HG03354 (cell line): ENCODE results near the gene KRT17.
"Not testable (repeated sequence)": the region's sequence is repeated elsewhere in the genome, so short reads cannot be mapped to it uniquely, and the experiment has no call there.

ENCODE experiments used
- ATAC-seq: cut with Tn5 transposase; IDR thresholded peaks from one replicate; pipeline ENCODE4 v1.9.1; 2021; ENCODE audit warnings: mild to moderate bottlenecking; ENCODE audit not compliant: unreplicated experiment, poor library complexity, severe bottlenecking

Gene KRT17

DNA sequence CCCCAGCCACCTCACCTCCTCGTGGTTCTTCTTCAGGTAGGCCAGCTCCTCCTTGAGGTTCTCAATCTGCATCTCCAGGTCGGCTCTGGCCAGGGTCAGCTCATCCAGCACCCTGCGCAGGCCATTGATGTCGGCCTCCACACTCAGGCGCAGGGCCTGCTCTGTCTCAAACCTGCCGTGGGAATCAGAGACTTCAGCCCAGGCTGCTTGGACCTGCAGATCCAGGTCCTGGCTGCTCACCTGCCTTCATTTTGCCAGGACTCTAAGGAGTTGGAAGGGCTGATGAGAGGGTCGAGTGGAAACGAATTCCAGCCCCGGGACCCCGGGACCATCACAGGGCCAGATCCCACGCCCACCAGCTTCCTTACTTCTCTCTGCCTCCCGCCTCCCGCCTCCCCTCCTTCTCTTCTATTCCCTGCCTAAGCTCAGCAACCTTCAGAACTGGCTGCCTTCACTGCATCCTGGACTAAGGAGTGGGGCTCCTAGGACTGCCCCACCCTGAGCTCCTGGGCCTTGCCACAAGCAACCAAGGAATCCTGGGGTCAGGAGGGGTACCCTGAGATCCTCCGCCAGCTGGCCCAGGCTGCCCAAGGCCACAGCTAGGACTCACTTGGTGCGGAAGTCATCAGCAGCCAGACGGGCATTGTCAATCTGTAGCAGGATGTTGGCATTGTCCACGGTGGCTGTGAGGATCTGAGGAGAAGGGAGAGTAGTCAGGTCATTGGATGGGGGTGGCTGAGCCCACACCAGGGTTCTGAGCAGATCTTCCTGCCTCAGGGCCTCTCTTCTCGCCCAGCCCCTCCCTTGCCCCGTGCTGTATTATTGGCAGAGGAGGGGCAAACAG lies 1.8 kb downstream of the KRT17 start:
- not testable (repeated sequence) for ATAC-seq

DNA sequence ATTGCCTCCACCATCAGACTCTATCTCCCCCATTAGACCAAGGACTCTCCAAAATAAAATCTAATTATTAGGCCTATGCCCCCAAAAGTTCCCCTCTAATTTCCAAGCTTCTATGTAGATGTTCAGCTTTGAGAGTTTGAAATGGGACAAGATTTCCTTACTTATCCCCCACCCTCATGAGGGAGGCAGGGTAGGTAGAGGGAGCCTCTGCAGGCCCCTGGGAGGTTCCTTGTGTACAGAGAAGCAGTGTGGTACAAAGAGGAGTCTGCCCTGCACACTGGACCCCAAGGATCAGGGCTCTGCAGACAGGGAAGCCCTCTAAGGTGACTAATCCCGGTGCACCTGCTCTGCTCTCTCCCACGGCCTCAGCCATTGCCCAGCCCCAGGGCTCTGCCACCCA lies 2.5 kb downstream of the KRT17 start:
- ATAC-seq: no peak

DNA sequence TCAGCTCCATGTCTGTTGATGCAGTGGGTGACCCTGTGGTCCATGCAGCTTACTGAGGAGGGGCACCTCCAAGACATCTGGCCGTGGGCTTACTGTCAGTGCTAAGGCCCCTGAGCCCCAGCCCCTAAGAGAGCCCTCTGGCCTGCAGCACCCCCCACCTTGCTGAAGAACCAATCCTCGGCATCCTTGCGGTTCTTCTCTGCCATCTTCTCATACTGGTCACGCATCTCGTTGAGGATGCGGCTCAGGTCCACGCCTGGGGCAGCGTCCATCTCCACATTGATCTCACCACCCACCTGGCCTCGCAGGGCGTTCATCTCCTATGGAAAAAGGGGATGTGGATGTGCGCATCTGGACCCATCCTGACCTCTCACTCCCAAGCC lies 2.9 kb downstream of the KRT17 start:
- ATAC-seq: not testable (repeated sequence)

DNA sequence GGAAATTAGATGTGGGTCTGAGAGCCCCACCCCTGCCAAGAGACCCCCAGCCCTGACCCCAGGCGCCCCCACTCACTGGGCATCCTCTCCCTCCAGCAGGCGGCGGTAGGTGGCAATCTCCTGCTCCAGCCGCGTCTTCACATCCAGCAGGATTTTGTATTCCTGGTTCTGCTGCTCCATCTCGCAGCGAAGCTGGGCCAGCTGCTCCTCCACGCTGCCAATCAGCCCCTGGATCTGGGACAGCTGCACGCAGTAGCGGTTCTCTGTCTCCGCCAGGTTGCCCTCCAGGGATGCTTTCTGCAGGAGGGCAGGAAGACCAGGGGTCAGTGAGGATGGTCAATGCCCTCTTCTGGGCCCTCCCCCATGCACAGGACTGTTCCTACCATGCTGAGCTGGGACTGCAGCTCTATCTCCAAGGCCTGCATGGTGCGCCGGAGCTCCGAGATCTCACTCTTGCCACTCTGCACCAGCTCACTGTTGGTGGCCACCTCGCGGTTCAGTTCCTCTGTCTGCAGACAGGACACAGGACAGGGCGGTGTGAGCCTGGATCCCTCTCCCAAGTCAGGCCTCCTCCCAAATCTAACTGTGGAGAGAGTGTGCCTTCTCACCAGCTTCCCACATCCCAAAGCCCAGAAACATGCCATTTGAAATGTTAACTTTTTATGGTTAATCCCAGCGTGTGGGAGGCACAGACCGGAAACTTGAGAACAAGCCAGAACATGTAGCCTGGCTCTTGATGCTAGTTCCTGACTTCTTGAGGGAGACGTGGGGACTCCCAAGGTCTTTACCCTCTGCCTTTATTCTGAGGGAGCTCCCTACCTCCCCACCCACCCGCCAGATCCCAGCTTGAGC lies 3.6 kb downstream of the KRT17 start:
- ATAC-seq: no peak

DNA sequence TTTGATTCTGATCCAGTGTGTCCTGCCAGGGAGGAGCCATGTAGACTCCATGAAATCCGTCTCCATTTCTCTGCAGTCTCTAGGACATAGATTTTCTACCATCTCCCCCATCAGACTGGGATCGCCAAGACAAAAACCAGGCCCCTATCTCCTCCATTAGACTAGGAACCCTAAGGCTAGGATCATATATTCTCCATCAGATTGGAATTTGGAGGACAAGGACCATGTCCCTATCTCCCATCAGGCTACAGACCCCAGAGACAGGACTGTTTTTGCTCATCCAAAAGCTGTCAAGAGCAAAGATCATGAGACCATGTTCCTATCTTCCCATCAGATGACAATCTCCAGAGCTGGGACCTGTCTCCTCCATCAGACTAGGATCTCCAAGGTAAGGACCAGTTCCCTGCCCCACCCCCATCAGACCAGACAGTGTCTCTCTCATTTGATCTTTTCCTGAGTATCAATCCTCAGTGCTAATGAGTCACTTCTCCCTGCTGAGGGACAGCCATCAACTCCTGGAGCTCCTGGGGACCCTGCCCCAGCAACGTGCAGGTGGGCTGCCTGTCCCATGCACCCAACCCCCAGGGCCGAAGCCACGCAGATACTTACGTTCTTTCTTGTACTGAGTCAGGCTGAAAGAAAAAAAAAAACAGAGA lies 4.3 kb downstream of the KRT17 start:
- ATAC-seq: not testable (repeated sequence)

DNA sequence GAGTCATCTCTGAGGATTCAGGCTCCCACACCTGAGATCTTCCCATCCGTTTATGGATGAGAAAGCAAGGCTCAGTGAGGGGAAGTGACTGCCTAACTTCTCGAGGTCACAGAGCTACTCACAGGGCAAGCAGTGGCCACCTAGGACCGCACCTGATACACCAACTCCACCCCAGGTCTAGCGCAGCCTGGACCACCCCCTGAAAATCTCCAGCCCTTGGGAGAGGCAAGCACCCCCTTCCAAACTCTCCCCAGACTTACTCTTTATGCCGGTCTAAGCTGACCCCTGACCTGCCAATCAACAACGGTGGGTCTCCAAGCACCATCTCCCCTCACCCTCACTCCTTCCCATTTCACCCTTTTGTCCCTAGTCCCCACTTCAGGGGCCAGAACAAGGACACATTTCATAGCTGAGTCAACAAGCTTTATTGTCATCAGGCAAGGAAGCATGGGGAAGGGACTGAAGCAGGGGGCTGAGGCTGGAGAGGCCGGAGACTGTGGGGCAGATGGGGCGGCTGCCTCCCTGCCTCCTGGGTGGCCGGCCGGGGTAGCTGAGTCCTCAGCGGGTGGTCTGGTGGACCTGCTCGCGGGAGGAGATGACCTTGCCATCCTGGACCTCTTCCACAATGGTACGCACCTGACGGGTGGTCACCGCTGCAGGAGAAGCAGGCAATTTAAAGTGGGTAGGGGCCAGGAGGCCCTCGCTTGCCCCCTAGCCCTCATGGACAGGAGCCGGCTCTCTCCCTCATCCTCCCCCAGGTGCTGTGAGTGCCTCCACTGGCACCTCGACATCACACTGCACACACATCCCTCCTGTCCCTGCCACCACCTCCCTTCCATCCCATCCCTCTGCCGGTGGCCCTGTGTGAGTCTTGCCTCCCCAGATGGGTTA lies 5.1 kb downstream of the KRT17 start:
- no peak for ATAC-seq

DNA sequence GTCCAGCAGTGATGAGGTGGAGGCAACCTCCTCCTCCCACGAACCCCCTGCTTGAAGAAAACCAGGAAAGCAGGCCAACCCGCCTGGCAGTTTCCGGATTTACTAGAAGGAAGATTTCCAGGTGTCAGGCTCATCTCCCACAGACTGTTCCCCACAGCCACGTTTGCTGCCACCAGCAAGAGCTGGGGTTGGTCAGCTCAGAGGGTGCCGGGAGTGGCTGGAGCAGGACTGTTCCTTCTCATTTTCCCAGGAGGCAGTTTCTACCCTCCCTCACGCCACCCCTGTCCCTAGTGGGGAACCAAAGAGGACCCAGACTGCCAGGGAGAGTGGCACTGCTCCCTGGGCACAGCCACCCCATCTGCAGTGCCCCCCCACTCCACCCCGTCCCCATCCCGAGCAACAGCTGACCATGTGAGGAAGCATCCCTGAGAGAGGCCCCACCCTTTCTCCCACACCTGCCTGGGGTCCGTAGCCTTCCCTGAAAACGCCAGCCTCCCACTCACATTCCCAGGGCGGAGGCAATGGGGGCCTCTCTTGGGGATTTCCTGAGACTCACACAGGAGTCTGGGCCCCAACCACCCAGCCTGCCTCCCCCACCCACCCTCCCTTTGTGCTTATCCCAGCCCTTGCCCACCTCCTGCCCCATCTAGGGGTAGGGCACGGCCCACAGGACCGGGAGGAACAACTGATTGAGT lies 5.9 kb downstream of the KRT17 start:
- ATAC-seq: no peak

DNA sequence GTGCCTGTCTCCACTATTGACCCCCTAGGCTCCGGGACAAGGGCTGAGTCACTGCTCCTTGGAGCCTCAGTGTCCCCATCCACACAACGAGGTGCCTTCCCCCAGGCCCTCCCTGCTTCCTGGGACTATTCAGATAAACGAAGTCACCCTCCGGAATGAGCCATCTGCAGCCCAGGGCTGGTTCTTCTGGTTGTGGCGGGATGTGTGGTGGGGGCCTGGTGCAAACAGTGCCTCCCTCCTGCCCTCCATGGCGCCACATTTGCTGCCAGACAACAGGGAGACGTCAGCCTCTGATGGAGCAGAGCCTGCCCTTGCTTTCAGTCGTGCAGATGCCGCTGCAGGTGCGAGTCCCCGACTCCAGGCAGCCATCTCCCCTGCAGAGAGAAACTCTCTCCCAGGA lies 6.7 kb downstream of the KRT17 start:
- ATAC-seq: no peak

DNA sequence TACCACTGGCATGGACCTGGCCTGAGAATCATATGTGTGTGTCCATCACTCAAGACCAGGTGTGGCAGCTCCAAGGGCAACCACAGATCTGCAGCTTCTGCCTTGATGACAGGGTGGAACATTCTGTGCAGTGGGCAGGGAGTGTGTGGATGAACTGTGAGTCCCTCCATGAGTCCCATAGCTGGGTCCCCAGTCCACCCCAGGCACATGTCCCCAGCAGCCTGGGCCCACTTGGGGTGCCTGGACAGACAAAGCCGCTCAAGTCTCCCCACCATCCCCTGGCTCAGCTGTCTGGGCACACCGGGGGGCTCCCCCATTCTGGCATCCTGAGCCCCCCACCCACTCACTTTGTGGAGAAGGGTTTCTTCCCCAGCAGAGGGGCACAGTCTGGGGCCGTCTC lies 7.2 kb downstream of the KRT17 start:
- ATAC-seq: no peak

DNA sequence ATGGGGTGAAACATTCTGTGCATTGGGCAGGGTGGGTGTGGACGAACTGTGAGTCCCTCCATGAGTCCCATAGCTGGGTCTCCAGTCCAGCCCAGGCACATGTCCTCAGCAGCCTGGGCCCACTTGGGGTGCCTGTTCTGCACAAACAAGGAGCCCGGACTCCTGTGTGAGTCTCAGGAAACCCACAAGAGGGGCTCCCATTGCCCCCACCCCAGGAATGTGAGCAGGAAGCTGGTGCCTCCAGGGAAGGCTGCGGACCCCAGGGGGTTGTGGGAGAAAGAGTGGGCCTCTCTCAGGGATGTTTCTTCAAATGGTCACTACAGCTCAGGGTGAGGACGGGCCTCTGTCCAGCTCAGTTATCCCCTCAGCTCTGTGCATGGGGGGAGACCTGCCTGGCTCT lies 7.9 kb downstream of the KRT17 start:
- ATAC-seq: not testable (repeated sequence)

DNA sequence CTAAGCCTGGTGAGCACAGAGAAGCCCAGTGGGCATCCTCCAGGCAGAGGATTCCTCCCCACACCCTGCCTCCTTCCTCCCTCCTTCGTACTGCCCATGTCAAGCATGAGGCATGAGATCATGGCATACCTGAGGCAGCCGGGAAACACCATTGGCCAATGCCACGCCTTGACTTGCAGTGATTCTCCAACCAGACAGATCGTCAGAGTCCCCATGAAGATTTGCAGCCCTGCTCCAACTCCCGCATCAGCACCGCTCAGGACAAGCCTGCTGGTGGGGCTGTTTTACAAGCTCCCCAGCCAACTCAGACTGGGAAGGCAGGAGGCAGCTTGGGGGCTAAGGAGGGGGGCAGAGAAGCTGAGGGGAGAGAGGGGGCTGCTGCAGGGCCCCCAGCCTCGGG lies 8.9 kb downstream of the KRT17 start:
- ATAC-seq: no peak

DNA sequence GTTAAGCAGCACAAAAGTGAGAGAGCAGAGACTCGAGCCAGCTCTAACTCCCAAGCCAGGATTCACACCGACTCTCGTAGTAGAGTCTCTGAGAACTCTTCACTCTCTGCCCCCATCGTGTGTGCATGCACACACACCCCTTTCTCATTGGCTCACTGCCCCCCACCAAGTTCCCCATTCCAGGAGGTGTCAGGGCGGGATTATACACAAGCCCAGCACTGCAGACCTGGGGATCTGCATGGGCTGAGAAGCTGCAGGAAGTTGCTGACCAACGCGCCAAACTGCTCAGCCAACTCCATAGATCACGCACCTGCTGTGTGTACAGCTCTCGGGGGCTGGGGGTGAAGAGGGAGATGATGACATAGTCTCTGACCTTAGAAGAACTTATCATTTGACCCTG lies 9.6 kb downstream of the KRT17 start:
- ATAC-seq: not testable (repeated sequence)

DNA sequence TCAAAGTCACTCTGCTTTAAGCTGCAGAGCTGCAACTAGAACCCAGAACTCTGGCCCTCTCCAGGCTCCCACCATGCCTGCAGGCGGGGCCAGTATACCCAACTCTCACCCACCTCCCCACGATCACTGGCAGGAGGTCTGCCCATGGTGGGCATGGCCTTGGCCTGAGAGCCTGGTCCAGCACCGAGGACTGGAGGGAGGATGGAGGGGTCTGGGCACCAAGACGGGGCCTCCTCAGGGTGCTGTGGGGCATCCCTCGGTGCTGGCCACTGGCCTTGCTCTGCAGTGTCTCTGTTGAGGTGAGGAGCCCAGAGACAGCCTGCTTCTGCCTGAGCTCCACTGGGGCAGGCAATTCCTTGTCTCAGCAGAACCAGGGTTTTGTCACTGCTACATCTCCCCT lies 10.3 kb downstream of the KRT17 start:
- ATAC-seq: no peak

DNA sequence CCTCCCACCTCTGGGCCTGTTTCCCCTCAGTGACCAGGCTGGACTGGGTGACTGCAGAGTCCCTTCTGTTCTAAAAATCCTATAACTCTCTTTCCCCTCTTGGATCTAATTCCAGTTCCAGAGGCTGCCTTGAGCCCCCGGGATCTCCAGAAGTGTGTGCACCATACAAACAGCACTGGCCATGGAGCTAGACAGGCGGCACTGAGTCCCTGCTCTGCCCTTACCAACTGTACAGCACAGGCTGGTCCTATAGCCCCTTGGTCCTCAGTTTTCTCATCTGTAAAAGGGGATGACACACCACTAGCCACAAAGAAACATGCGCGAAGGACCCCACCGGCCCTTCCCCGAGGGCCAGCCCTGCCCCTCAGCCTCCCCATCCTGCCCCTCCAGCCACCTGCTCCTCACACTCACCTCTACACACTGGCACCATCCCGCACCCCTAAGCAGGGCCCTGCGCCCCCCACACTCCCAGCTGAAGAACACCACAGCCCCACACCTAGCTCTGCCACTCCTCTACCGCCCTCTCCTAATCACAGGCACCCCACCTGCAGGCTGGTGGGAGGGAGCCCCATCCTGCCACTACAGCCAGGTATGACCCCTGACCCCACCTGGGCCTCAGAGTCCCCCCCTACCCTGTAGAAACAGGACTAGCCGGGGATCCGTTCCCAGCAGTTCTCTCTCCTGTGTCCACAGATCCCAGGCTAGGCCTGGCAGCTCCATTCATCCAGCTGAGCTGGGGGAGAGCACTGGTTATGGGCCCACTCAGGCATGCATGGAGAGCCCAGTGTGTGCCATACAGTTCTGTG lies 10.9 kb downstream of the KRT17 start:
- ATAC-seq: no peak

DNA sequence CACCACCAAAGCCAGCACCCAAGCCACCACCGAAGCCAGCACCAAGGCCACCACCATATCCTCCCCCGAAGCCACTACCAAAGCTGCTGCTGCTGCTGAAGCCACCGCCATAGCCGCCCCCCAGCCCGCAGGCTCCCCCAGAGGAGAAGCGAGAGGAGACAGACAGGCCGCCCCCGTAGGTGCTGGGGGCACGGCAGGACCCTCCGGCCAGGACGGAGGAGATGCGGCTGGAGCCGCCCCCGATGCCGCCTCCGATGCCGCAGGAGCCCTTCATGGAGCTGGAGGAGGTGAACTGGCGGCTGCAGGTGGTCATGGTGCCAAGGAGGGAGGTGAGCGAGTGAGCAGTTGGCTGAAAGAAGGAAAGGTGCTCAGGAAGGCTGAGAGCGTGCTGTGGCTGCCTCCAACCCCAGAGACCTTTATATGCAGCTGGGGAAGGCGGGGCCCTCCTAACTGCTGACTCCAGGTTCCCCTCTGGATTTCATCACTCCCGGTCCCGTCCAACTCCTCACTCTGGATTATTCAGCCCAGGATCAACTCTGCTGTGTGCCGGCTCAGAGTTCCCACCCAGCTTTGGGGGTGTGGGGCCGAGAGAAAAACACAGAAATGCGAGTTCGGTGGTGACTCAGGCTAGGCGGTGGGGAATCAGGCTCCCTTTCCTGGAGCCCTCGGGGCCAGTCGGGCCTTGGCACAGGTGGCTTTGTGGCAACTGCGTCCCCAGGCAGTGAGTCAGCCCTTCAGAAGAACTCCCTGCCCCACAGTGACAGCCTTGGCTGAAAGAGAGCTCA lies 11.8 kb downstream of the KRT17 start, which contains the start of gene KRT16:
Gene KRT16 (minus strand): TSS at position 392 of the 785 bp plus-strand sequence. CDS start 79 bp downstream, at position 313.
- ATAC-seq: not testable (repeated sequence)

DNA sequence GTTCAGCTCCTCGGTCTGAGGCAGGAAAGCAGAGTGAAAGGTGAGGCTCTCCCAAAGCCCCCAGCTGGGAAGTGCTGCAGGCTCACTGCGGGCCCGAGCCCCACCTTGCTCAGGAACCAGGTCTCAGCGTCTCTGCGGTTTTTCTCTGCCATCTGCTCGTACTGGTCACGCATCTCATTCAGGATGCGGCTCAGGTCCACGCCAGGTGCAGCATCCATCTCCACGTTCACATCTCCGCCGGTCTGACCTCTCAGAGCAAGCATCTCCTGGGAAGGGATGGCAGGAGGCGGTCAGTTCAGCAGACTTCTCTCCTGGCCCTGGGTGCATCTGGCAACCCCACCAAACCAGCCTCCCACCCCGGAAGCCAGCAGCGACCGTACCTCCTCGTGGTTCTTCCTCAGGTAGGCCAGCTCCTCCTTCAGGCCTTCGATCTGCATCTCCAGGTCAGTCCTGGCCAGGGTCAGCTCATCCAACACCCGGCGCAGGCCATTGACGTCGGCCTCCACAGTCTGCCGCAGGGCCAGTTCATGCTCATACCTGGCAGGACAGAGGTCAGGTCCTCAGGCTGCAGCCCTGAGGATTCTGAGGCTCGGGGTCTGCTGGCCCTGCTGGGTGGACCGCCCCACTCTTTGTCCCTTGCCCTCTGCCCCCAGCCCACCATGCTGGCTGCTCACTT lies 13.3 kb downstream of the KRT17 start:
- ATAC-seq: no peak

DNA sequence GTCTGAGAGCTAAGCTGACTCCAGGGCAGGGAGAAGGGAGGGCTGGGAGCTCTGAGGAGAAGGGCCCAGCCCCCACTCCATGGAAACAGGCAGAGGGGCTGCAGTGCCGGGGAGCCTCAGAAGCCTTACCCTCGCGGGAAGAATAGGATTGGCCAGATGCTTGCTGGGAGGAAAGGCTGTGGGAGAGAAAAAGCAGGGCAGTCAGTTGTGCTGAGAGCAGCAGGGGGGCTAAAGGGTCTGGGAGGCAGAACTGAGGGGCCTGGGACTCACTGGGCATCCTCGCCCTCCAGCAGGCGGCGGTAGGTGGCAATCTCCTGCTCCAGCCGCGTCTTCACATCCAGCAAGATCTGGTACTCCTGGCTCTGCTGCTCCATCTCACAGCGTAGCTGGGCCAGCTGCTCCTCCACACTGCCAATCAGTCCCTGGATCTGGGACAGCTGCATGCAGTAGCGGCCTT lies 14.3 kb downstream of the KRT17 start:
- not testable (repeated sequence) for ATAC-seq
